RWPE2 (cell line): ENCODE measurements around the gene LMO7.

Source experiments
- ATAC-seq: fragments of 200-7000 bp; cut with Tn5 transposase; 3 replicates; pipeline ENCODE4 v1.9.1; 2021; ENCODE audit warnings: low read depth
- DNase-seq: peaks from one replicate; pipeline ENCODE4 v3.0.0-alpha.2; 2020; ENCODE audit warnings: low spot score
- H3K27ac ChIP-seq: fragments of 450-650 bp; 2 replicates; pipeline ENCODE4 v1.5.1; 2017; ENCODE audit warnings: mild to moderate bottlenecking; ENCODE audit not compliant: poor library complexity, severe bottlenecking
- H3K27me3 ChIP-seq: fragments of 250-450 bp; sonication (Bioruptor Pico); 2 replicates; pipeline ENCODE4 v1.5.1; 2021; ENCODE audit warnings: mild to moderate bottlenecking, moderate library complexity; ENCODE audit not compliant: insufficient read depth, poor library complexity, severe bottlenecking
- H3K36me3 ChIP-seq: fragments of 250-450 bp; sonication (Bioruptor Pico); 2 replicates; pipeline ENCODE4 v1.5.1; 2020; ENCODE audit warnings: low read depth, mild to moderate bottlenecking, moderate library complexity
- H3K4me1 ChIP-seq: fragments of 250-450 bp; sonication (Bioruptor Pico); 2 replicates; pipeline ENCODE4 v1.5.1; 2021; ENCODE audit warnings: mild to moderate bottlenecking, moderate library complexity; ENCODE audit not compliant: insufficient read depth, poor library complexity, severe bottlenecking
- H3K4me3 ChIP-seq: fragments of 250-450 bp; sonication (Bioruptor Pico); 2 replicates; pipeline ENCODE4 v1.5.1; 2021; ENCODE audit warnings: mild to moderate bottlenecking, moderate library complexity; ENCODE audit not compliant: severe bottlenecking
- H3K9me3 ChIP-seq: fragments of 250-450 bp; sonication (Bioruptor Pico); 2 replicates; pipeline ENCODE4 v1.5.1; 2021; ENCODE audit warnings: mild to moderate bottlenecking, moderate library complexity; ENCODE audit not compliant: severe bottlenecking
- TF ChIP-seq, protein P1 (sequence below): fragments of 450-650 bp; IDR thresholded peaks from one replicate; pipeline ENCODE4 v1.5.1; 2017; ENCODE audit warnings: mild to moderate bottlenecking, moderate library complexity; ENCODE audit not compliant: poor library complexity, severe bottlenecking

LMO7 gene

GRCh38 chr13:75782985-75783384 lies 146.9 kb downstream of the LMO7 start:
- no peak for DNase-seq
- Histone ChIP-seq H3K27ac (no peak overlapping the region), H3K4me3 (no peak overlapping the region), H3K4me1 (peaks cover 18% of the 10 kb centered on the region), H3K27me3 (no peaks in the 10 kb centered on the region), H3K36me3 (no peaks in the 10 kb centered on the region), H3K9me3 (no peaks in the 10 kb centered on the region)
- TF ChIP-seq, protein P1, sequence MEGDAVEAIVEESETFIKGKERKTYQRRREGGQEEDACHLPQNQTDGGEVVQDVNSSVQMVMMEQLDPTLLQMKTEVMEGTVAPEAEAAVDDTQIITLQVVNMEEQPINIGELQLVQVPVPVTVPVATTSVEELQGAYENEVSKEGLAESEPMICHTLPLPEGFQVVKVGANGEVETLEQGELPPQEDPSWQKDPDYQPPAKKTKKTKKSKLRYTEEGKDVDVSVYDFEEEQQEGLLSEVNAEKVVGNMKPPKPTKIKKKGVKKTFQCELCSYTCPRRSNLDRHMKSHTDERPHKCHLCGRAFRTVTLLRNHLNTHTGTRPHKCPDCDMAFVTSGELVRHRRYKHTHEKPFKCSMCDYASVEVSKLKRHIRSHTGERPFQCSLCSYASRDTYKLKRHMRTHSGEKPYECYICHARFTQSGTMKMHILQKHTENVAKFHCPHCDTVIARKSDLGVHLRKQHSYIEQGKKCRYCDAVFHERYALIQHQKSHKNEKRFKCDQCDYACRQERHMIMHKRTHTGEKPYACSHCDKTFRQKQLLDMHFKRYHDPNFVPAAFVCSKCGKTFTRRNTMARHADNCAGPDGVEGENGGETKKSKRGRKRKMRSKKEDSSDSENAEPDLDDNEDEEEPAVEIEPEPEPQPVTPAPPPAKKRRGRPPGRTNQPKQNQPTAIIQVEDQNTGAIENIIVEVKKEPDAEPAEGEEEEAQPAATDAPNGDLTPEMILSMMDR = no peak
- ATAC-seq = no peak

- no peak overlapping the region for H3K4me3 ChIP-seq
- H3K27ac ChIP-seq = no peak overlapping the region
- peaks cover 23% of the 10 kb centered on the region for H3K4me1 ChIP-seq
- TF ChIP-seq, protein P1 = no peak
- DNase-seq (no peak), ATAC-seq (no peak)
- no peaks in the 10 kb centered on the region for H3K36me3 ChIP-seq
- H3K27me3 ChIP-seq = no peaks in the 10 kb centered on the region
- no peaks in the 10 kb centered on the region for H3K9me3 ChIP-seq
These were observed 147.9 kb downstream of the LMO7 start for GRCh38 chr13:75784003-75784402.

GRCh38 chr13:75785130-75785529 lies 149.0 kb downstream of the LMO7 start:
- Histone ChIP-seq H3K9me3 (no peaks in the 10 kb centered on the region), H3K4me1 (peaks cover 23% of the 10 kb centered on the region), H3K36me3 (no peaks in the 10 kb centered on the region), H3K27me3 (no peaks in the 10 kb centered on the region), H3K27ac (no peak overlapping the region), H3K4me3 (no peak overlapping the region)
- no peak for DNase-seq
- TF ChIP-seq, protein P1 = no peak
- no peak for ATAC-seq

- no peak for DNase-seq
- H3K27me3 ChIP-seq = no peaks in the 10 kb centered on the region
- no peaks in the 10 kb centered on the region for H3K36me3 ChIP-seq
- no peak overlapping the region for H3K27ac ChIP-seq
- peaks cover 23% of the 10 kb centered on the region for H3K4me1 ChIP-seq
- no peak for ATAC-seq
- no peaks in the 10 kb centered on the region for H3K9me3 ChIP-seq
- H3K4me3 ChIP-seq = no peak overlapping the region
- TF ChIP-seq, protein P1 = no peak
These were observed 151.3 kb downstream of the LMO7 start for GRCh38 chr13:75787249-75787928.

DNA sequence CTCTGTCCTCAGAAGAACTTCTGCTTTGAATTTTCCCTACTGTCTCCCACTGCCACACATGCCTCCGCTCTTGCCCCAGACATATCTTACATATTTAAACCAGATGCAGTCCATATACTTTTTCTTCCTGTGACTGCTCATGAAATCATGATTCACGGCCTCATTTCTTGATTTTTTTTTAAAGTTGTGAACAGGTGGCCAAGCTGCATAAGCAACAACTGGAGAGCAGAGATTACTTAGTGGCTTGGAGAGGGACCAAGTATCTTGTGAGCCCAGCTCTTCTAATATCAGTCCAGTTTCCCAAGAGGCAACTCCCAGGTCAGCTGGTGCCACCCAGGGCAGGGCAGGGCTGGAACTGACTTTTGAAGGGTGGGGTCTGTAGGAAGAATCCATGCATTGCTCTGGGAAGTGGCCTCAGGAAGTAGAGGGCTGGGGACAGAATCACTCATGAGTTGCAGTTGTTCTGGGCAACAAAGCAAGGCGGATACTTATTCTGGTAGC lies 152.4 kb downstream of the LMO7 start:
- H3K9me3 ChIP-seq = no peaks in the 10 kb centered on the region
- TF ChIP-seq, protein P1 = no peak
- peaks cover 23% of the 10 kb centered on the region for H3K4me1 ChIP-seq
- H3K27ac ChIP-seq = no peak overlapping the region
- H3K4me3 ChIP-seq = no peak overlapping the region
- no peaks in the 10 kb centered on the region for H3K27me3 ChIP-seq
- no peaks in the 10 kb centered on the region for H3K36me3 ChIP-seq
- DNase-seq (no peak), ATAC-seq (peak; percentile 38; the same call in 1 of the 3 replicates)
